ENCODE results near the gene MGAT4A.

DNA sequence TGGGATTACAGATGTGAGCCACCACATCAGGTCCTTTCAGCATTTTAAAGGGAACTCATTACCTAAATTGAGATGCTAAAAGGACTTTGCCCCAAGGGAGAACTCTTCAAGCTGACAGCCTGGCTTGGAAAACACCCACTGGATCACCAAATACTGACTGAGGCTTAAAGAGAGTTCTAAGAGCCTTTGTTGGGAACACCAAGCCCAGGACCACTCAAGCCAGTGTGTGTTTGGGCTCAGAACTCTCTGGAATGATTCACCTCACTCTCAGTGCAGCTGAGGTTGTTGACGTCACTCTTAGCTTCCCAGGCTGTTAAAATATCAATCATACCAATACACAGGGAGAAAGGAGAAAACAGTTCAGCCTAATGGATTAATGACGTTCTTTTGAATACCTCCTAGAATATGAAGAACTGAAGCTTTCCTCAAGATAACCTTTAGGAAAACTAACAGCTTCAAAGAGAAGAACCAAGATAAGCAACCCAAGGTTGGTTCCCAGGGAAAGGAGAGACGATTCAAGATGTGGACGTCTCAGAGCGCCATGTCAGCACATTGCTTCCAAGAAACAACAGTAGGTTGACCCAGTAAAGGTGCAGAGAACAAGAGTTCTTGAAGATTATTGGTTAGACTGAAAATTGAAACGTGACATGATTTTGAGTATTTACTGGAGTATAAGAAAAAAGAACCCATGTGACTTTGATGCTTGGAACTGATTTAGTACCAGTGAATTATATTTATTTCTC, 48.0 kb upstream of the MGAT4A start:
- TF ChIP-seq TCF12 (IDR thresholded peaks at IDR 0.05; ENCODE audit: low read depth): no peak
- TF ChIP-seq YY1 (IDR thresholded peaks at IDR 0.05; ENCODE audit: low read depth): no peak
- TF ChIP-seq RAD21 (IDR thresholded peaks at IDR 0.05; ENCODE audit: low read depth): no peak
- TF ChIP-seq, protein P1, sequence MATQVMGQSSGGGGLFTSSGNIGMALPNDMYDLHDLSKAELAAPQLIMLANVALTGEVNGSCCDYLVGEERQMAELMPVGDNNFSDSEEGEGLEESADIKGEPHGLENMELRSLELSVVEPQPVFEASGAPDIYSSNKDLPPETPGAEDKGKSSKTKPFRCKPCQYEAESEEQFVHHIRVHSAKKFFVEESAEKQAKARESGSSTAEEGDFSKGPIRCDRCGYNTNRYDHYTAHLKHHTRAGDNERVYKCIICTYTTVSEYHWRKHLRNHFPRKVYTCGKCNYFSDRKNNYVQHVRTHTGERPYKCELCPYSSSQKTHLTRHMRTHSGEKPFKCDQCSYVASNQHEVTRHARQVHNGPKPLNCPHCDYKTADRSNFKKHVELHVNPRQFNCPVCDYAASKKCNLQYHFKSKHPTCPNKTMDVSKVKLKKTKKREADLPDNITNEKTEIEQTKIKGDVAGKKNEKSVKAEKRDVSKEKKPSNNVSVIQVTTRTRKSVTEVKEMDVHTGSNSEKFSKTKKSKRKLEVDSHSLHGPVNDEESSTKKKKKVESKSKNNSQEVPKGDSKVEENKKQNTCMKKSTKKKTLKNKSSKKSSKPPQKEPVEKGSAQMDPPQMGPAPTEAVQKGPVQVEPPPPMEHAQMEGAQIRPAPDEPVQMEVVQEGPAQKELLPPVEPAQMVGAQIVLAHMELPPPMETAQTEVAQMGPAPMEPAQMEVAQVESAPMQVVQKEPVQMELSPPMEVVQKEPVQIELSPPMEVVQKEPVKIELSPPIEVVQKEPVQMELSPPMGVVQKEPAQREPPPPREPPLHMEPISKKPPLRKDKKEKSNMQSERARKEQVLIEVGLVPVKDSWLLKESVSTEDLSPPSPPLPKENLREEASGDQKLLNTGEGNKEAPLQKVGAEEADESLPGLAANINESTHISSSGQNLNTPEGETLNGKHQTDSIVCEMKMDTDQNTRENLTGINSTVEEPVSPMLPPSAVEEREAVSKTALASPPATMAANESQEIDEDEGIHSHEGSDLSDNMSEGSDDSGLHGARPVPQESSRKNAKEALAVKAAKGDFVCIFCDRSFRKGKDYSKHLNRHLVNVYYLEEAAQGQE (IDR thresholded peaks at IDR 0.05; ENCODE audit: low read depth): no peak
- no peak for TF ChIP-seq NFIC (IDR thresholded peaks at IDR 0.05)
- TF ChIP-seq TAF1 (IDR thresholded peaks at IDR 0.05; ENCODE audit: low read depth): no peak
- no peak for TF ChIP-seq EGR1 (IDR thresholded peaks at IDR 0.05)
- TF ChIP-seq EP300 (IDR thresholded peaks at IDR 0.05; ENCODE audit: borderline replicate concordance): no peak
